ENCODE data around the gene WFDC12.
"Not testable (repeated sequence)": the region's sequence is repeated elsewhere in the genome, so short reads cannot be mapped to it uniquely, and the experiment has no call there.

Gene WFDC12, protein sequence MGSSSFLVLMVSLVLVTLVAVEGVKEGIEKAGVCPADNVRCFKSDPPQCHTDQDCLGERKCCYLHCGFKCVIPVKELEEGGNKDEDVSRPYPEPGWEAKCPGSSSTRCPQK

DNA sequence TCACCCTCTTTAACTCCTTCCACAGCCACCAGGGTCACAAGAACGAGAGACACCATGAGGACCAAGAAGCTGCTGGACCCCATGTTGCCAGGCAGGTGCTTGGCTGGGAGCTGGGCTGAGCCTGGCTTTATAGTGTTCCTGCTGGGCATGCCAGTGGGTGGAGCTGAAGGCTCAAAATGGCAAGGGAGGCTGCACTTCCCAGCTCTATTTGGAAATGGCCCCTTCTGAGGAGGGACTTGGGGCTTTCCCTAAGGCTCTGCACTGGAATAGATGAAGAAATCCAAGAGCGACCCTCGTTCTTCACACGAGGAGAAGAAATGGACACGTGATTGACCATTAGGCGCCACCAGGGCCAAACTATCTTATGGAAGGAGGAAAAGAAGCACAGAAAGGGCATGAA is at the start of gene WFDC12:
Gene WFDC12 (minus strand): TSS at position 101 of the 400 bp plus-strand sequence. CDS start 18 bp downstream, at position 83.
- no peak for DNase-seq

DNA sequence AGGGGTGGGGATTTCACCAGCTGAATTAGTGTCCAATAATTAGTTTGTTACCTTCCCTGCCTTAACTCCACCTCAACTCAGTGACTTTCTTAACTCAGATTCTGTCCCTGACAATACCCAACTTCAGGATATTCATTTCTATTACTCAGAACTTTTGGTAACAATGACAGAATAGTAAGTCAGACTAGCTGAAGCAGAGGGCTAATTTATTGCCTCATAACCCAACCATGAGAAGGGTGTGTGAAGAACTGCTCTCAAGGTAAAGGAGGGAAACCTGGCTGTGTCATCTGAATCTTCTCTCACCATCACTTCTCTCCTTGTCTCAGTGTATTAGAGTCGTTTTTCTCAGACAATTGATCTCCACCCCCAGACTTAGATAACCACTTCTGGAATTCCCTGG is 49.3 kb upstream of the WFDC12 start:
- no peak for DNase-seq

DNA sequence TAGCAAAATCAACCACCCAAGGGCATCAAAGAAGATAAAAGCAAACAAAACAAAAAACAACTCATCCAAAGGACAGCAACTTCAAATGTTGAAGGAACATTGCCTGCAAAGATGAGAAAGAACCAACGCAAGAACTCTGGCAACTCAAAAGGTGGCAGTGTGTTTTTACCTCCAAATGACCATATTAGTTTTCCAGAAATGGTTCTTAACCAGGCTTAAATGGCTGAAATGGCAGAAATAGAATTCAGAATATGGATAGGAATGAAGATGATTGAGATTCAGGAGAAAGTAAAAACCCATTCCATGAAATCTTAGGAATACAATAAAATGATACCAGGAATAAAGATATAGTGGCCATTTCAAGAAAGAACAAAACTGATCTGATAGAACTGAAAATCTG is 40.6 kb upstream of the WFDC12 start:
- no peak for DNase-seq

DNA sequence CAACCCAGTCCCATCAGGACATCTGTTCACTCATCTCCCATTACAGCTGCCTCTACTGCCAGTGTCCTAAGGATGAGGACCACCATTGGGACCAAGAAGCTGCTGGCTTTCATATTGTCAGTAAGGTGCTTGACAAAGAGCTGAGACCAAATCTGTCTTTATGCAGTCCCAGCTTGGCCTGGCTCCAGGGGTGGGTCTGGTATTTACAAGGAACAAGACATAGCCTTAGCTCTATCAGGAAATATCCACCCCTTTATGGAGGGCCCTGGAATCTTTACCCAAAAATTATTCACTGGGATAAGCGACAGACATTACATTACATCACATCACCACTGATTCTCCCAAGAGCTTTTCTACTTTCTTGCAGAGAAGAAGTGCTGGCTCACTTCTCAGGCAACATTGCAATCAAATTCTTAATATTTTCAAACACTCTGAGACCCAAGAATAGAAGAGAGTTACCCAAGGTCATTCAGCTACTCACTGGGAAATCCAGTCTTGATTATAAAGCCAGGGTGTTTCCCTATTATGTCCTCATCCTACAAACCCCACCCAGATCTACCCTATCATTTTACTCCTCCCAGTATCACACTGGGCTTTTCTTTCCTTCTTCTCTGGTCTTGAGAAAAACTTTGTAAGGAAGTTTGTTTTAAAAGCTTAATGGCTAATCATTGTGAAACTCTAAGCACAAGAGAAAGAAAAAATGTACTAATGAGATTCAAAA is 39.0 kb upstream of the WFDC12 start:
- DNase-seq = no peak

DNA sequence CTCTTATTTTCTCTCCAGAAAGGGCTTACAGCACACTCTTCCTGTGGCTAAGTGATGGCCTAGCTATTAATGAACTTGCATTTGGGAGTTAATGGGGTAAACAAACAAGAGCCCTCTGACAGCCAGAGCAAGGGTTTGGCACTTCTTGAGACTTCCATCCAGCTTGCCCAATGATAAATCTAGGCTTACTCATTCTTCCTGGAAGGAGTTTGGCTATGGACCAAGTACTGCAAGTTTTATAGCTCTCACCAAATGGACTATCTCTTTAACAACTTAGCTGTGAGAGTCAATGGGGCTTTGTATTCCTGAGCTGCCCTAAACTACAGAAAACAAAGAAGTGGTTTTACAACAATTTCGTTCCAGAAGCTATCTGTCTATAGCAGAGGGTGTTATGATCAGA is 33.7 kb upstream of the WFDC12 start:
- no peak for DNase-seq

DNA sequence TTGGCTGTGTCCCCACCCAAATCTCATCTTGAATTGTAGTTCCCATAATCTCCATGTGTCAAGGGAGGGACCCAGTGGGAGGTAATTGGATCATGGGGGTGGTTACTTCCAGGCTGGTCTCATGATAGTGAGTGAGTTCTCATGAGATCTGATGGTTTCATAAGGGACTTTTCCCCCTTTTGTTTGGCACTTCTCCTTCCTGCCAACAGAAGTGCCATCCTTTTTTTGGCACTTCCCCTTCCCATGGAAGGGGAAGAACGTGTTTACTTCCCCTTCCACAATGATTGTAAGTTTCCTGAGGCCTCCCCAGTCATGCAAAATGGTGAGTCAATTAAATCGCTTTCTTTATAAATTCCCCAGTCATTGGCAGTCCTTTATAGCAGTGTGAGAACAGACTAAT is 32.4 kb upstream of the WFDC12 start:
- DNase-seq = no peak

DNA sequence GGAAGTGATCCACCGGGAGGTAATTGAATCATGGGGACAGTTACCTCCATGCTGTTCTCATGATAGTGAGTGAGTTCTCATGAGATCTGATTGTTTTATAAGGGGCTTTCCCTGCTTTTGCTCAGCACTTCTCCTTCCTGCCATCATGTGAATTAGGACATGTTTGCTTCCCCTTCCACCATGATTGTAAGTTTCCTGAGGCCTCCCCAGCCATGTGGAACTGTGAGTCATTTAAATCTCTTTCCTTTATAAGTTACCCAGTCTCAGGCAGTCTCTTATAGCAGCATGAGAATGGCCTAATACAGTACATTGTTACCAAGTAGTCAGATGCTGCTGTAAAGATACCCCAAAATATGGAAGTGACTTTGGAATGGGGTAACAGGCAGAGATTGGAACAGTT is 30.5 kb upstream of the WFDC12 start:
- not testable (repeated sequence) for DNase-seq

DNA sequence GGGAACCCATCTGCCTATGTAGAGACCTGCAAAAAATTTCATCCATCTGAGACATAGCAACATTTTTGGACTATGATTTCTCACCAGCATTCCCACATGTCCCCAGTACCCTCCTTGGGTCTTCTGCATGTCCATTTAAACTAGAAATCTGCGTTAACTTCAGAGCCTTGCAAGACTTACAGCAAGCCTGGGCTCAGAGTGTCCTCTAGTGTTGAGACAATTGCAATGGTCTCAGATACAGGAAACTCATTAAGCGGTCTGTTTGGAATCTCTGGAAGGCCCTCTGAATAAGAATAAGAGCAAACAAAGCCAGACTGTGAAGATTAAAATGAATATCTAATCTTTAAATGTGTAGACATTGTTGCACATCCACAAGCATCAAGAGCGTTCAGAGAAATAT is 29.9 kb upstream of the WFDC12 start:
- DNase-seq = no peak

DNA sequence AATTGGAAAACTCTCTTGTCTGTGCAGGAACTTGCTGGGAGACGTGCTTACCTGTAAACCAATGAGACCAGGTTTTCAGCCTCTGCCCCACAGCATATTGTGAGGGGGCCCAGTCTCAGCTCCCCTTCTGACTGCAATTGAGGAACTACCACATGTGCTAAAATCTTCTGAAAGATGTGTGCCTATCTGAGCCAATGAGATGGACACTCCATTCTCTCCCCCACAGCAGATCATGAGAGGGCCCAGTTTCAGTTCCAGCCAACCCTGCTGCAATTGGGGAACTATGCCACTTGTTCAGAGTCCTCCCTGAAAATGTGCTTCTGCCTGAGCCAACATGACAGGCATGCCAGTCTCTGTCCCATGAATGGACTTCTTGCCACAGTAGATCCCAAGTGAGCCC is 29.5 kb upstream of the WFDC12 start:
- DNase-seq = no peak

DNA sequence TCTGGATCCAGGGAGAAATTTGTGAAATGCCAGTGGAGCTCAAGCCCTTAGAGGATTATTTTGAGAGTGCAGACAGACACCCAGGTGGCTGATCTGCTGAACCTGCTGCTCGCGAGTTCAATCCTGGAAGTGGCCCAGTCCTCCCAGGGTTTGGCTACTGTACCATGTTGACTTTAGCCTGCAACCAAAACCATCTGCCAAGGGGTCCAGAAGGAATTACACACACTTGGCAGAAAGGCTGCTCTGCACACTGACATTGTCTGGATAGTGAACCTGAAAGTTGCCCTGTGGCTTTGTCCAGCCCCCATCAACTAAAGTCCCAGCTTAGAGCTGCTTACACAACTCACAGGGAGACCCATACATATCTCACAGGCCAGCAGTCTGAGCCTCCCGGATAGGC is 28.9 kb upstream of the WFDC12 start:
- DNase-seq = no peak

DNA sequence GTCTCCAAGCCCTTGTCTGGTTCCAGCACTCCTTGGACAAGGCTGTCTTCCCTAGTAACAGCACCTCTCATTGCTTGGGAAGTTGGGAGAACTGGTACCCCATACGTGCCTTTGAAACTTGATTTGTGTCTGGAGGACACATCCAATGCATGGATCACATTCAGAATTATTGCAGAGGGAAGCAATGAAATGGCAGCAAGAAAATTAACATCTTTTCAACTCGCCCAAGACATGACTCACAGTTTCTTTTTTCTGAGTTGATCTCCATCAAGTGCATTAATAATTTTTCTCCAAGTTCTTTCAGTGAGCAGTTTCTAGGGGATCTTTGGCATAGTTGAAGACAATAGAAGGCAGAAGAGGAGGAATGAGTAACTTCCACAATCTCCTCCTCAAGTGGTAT is 28.1 kb upstream of the WFDC12 start:
- DNase-seq = no peak

DNA sequence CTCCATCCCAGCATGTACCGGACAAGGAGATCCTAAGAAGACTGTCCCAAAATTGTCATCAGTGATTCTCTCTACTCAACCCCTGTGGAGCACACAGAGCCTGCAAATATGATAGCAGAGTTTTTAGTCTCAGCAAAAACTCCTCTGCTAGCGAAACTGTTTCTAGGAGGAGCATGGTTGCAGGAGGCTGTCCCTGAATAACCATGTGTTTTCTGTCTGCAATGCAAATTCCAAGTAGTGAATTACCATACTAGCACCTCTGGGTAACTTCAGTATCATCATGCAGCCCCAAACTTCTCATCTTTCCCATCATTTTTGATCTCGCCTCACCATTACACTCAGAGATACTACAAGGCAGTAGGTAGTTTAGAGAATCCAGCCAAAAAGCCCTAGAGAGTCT is 24.8 kb upstream of the WFDC12 start:
- no peak for DNase-seq

DNA sequence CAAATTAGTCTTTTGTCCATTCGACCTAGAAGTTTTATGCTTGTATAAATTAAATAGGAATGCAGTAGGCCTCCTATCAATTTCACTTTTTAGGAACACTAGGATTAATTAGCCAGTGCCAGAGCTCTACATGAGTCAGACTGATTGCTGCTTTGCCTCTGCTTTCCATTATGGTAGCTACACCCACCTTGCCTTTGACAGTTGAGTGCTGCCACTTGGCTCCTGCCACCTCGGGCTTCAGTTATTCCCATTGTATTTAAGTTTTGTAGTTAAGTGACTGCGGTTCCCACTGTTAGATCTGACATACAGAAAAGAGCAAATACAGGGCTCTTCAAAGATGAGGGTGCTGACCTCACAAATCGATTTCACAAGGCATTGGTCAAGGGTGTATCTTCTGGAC is 16.6 kb upstream of the WFDC12 start:
- DNase-seq = no peak

DNA sequence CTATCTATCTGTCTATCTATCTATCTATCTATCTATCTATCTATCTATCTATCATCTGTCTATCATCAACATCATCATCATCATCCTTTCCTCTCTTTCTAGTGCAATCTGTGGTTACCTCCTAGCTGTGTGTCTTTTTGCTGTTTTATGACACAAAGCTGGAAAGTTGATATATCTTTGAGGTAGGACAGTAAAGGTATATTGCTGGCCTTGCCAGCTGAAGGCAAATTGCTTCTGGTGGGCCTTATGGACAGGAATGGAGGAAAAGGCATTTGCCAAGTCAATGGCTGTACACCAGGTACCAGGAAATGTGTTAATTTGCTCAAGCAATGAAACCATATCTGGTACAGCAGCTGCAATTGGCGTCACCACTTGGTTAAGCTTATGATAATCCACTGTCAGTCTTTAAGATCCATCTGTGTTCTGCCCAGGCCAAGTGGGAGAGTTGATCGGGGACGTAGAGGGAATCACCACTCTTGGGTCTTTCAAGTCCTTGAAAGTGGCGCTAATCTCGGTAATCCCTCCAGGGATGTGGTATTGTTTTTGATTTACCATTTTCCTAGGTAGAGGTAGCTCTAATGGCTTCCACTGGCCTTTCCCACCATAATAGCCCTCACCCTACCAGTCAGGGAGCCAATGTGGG is 15.6 kb upstream of the WFDC12 start:
- not testable (repeated sequence) for DNase-seq

DNA sequence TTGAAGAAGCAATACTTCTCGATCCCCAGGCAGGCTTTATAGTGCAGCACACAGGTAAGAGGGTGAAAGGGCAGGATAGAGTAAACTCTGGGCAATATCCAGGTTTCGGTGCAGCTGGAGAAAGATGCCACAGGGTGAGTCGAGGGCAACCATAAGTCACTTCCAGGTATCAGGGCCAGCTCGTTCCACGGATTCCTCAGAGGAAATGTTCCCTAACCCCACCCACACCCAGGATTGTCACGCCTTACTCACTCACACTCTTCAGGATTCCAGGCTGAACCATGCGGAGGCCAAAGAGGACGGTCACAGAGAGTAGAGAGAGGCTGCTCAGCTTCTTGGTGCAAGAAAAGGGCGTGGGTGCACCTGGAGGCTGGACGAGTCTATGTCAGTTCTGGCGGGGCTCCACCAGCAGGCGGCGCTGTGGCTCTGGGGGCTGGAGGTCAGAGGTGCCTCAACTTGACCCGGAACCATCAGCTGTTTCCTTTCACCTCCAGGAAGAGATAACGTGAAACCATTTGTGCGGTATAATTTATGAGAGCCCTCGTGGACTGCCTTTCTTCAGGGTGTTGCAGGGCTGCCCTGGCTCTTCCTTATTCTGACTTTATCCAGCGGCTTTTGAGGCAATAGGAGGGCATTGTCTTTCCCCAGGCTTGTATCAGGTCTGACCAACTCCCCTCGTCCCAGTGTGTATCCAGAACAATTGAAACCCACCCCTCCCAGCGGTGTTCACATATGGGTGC is 14.5 kb upstream of the WFDC12 start:
- peak; percentile 93 for DNase-seq

DNA sequence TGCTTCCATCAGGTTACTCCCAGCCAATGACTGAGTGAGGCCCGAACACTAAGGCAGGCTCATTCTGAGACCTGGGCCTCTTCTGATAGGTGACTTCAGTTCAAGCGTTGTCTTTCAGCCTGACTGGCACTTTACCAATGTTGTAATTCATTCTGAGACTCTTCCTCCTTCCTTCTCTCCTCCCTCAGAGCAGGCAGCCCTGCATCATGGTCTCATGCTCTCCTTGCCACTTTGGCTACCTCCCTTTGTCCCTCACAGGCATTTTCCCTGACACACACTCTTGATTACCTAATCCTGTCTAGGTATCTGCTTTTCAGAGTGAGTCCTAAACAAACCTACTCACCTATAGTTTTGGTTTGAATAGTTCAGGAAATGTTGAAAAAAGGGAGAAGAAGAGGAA is 12.6 kb upstream of the WFDC12 start:
- DNase-seq = no peak

DNA sequence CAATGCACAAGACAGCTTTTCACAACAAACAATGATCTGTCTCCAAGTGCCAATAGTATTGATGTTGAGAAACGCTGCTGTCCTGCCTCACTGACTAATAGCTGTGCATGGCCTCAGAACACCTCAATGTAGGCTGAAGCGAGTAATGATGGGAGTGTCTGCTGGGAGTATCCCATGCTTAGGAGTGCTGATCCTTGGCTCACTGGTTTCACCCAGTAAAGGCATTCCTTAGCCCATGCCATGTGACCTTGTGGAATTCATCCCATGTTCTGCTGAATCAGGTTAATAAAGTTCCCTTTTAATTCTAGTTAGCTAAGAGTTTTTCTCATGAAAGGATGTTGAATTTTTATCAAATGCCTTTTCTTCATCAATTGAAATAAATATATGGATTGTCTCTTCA is 3.8 kb upstream of the WFDC12 start:
- no peak for DNase-seq

DNA sequence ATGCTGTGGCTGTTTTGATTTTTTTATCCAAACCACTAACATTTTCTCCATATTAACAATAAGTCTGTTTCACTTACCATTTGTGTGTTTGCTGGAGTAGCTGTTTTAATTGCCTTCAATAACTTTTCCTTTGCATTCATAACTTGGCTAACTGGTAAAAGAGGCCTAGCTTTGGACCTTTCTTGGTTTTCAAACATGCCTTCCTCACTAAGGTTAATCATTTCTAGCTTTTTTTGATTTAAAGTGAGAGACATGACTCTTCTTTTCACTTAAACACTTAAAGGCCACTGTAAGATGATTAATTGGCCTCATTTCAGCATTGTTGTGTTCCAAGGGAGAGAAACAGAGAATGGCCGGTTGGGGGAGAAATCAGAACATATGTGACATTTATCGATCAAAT is 2.9 kb downstream of the WFDC12 start:
- DNase-seq = no peak

DNA sequence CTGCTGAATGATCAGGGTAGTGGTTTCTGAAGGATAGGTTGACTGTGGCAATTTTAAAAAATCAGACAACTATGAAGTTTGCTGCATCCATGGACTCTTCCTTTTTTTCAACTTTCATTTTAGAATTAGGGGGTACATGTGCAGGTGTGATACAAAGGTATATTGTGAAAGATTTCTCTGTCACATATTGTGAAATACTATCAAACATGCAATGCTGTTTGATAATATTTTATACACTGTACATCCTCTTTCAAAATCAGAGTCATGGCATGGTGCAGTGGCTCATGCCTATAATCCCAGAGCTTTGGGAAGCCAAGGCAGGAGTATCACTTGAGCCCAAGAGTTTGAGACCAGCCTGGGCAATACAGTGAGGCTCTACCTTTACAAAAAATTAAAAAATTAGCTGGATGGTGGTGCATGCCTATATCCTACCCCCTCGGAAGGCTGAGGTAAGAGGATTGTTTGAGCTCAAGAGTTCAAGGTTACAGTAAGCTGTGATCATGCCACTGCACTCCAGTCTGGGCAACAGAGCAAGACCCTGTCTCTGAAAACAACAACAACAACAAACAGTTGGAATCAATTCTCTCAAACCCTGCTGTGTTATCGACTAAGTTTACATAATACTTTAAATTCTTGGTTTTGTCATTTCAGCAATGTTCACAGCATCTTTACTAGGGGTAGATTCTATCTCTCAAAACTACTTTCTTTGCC is 4.6 kb downstream of the WFDC12 start:
- DNase-seq = no peak

DNA sequence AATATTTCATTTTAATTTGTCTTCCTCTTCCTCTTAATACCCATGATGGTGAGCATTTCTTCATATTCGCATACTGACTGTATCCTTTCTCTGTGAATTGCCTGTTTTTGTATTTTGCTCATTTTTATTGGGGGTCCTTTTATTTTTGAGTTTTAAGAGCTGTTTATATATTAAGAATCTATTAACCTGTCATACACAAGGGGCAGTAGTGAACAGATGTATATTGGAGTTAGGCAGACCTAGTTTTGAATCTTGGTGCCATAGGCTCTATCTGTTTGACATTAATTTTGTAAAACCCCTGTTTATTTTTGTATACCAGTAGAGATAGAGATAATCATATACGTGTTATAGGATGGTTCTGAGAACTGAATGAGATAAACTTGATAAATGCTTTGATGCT is 6.2 kb downstream of the WFDC12 start:
- DNase-seq = no peak

DNA sequence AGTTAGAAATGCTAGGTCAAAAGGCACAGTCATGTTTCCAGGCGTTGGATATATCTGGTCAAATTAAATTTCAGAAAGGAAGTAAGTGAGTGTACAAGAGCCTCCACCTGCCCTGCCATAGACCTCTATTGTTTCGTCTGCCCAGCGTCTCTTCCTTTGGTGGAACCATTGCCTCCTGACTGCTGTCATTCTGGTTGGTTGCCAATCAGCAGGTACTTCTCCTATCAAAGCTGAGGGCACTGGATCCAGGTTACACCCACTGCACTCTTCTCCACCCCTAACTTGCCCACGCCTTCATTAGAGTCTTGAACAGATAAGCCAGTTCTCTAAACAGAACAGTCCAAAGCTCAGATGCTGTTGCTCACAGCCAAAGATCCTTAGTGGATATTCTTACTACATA is 6.7 kb downstream of the WFDC12 start:
- no peak for DNase-seq

DNA sequence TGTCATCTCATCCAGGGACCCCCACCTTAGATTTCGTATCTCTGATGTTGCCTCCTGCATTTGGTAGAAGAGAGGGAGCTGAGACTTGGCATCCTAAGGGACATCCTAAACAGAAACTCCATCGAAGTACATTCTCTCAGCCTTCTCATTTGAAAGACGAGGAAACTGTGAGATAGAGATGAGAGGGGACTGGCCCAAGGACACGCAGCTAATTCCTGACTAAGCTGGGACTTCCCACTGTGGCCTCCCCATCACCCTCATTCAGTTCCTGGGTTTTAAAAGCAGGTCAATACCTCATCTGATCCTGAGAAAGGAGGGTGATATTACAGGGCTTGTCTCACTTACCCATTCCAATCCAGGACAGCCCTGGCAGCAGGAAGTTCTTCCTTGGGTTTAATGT is 8.4 kb downstream of the WFDC12 start:
- DNase-seq = no peak

DNA sequence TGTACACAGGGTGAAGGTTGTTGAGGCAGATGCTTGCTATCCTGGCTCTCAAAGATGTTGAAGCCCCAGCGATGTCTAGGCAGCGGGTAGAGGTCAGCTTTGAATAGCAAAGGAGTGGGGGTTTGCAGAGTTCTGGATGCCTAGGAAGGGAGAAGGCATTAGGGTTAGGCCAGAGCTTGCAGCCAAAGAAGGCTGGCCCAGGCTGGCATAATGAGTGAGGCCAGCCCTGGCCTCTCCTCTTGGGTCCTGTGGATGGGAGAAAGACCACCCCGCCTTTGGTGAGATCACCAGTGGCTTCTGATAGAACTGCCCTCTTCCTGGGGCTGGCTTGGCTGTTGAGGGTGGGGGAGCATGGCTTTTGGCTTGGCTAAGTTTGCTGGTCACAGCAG is 8.9 kb downstream of the WFDC12 start:
- no peak for DNase-seq

All from activated CD4-positive, alpha-beta T cell treated with anti-CD3 and anti-CD28 coated beads for 48 hours (primary cell).